WTC11 (cell line): Measurements from ENCODE around the gene PLSCR2.

Experiments
- AFF4 ChIP-seq: sonication (generic); formaldehyde crosslinking; IDR thresholded peaks from 2 replicates; pipeline ENCODE4 v1.8.1; 2023; ENCODE audit warnings: mild to moderate bottlenecking, missing genetic modification reagents, borderline replicate concordance
- ATF2 ChIP-seq: sonication (generic); formaldehyde crosslinking; IDR thresholded peaks from 2 replicates; pipeline ENCODE4 v1.8.1; 2022; ENCODE audit warnings: low read depth, missing genetic modification reagents, borderline replicate concordance
- CBFB ChIP-seq: sonication (generic); formaldehyde crosslinking; IDR thresholded peaks from 2 replicates; pipeline ENCODE4 v1.8.1; 2022; ENCODE audit warnings: mild to moderate bottlenecking, low read depth, missing genetic modification reagents
- CREM ChIP-seq: sonication (generic); formaldehyde crosslinking; IDR thresholded peaks from 2 replicates; pipeline ENCODE4 v1.8.1; 2022; ENCODE audit warnings: mild to moderate bottlenecking, missing genetic modification reagents, moderate library complexity
- CTCF ChIP-seq: fragments of 200-600 bp; IDR thresholded peaks from 2 replicates; pipeline ENCODE4 v1.8.0; 2022; ENCODE audit warnings: antibody characterized with exemption
- E2F1 ChIP-seq: sonication (generic); formaldehyde crosslinking; IDR thresholded peaks from 2 replicates; pipeline ENCODE4 v1.8.0; 2022; ENCODE audit warnings: mild to moderate bottlenecking, missing genetic modification reagents
- FOXJ3 ChIP-seq: sonication (generic); formaldehyde crosslinking; IDR thresholded peaks from 2 replicates; pipeline ENCODE4 v1.9.0; 2021; ENCODE audit warnings: missing genetic modification reagents, mild to moderate bottlenecking, borderline replicate concordance
- FOXP1 ChIP-seq: sonication (generic); formaldehyde crosslinking; IDR thresholded peaks from 2 replicates; pipeline ENCODE4 v1.8.0; 2022; ENCODE audit warnings: missing genetic modification reagents, mild to moderate bottlenecking, moderate library complexity, borderline replicate concordance
- HMGXB4 ChIP-seq: sonication (generic); formaldehyde crosslinking; IDR thresholded peaks from 2 replicates; pipeline ENCODE4 v1.8.1; 2023; ENCODE audit warnings: mild to moderate bottlenecking, moderate library complexity, missing genetic modification reagents
- NFATC4 ChIP-seq: fragments of 250-450 bp; sonication (Bioruptor Pico); IDR thresholded peaks from 2 replicates; pipeline ENCODE4 v1.9.0; 2021; ENCODE audit warnings: mild to moderate bottlenecking
- NFYB ChIP-seq: sonication (generic); formaldehyde crosslinking; conservative IDR thresholded peaks from 2 replicates; pipeline ENCODE4 v1.8.0; 2022; ENCODE audit warnings: low read depth, missing genetic modification reagents
- TP53 ChIP-seq: sonication (generic); formaldehyde crosslinking; IDR thresholded peaks from 2 replicates; pipeline ENCODE4 v1.8.1; 2023; ENCODE audit warnings: mild to moderate bottlenecking, missing genetic modification reagents
- ZBTB21 ChIP-seq: sonication (generic); formaldehyde crosslinking; IDR thresholded peaks from 2 replicates; pipeline ENCODE4 v1.8.1; 2023; ENCODE audit warnings: mild to moderate bottlenecking, missing genetic modification reagents, borderline replicate concordance

DNA sequence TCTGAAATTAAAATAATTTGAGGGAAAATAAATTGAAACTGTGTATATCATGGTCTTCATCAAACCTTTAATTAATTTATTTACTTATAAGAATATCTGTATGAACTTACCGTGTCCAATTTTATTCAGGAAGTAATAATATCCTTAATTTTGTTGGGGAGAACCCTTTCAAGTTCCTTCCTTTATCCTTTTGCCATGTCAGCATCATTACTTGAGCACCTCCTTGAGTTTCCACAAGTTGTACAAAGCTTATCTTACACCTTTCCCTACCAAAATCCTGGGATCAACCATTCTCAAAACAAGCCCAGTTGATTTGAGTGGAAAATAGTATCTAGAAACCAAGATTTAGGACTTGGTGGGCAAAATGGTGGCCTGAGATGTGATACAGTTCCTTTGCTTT, 37.3 kb downstream of the PLSCR2 start:
- no peak for TF ChIP-seq CTCF
- TF ChIP-seq HMGXB4 (CRISPR knock-in tag), result no peak
- TF ChIP-seq E2F1 (CRISPR knock-in tag), result no peak
- TF ChIP-seq TP53 (CRISPR knock-in tag), result no peak
- no peak for TF ChIP-seq FOXJ3 (CRISPR knock-in tag)
- no peak for TF ChIP-seq AFF4 (CRISPR knock-in tag)
- no peak for TF ChIP-seq FOXP1
- no peak for TF ChIP-seq NFATC4 (CRISPR knock-in tag)
- no peak for TF ChIP-seq ZBTB21 (CRISPR knock-in tag)
- no peak for TF ChIP-seq CBFB (CRISPR knock-in tag)
- TF ChIP-seq CREM (CRISPR knock-in tag), result no peak
- TF ChIP-seq ATF2 (CRISPR knock-in tag), result no peak
- TF ChIP-seq NFYB (CRISPR knock-in tag), result no peak
